GM19372 (cell line): ENCODE data around the gene PTPRN2.
"Not testable (repeated sequence)": the region's sequence is repeated elsewhere in the genome, so short reads cannot be mapped to it uniquely, and the experiment has no call there.

ENCODE experiments used
- ATAC-seq: cut with Tn5 transposase; IDR thresholded peaks from one replicate; pipeline ENCODE4 v1.9.1; 2021; ENCODE audit warnings: mild to moderate bottlenecking, low read depth, moderate library complexity; ENCODE audit not compliant: unreplicated experiment

PTPRN2 gene

GRCh38 chr7:157701395-157702180 is 886.0 kb downstream of the PTPRN2 start:
- not testable (repeated sequence) for ATAC-seq

GRCh38 chr7:157700231-157701005 is 887.2 kb downstream of the PTPRN2 start:
- ATAC-seq: no peak

- no peak for ATAC-seq
These were observed 888.1 kb downstream of the PTPRN2 start for GRCh38 chr7:157699357-157700013.

GRCh38 chr7:157697287-157697686 is 890.3 kb downstream of the PTPRN2 start:
- not testable (repeated sequence) for ATAC-seq

- not testable (repeated sequence) for ATAC-seq
These were observed 892.0 kb downstream of the PTPRN2 start for GRCh38 chr7:157695609-157696008.

- ATAC-seq: no peak
These were observed 893.3 kb downstream of the PTPRN2 start for GRCh38 chr7:157694376-157694665.

- no peak for ATAC-seq
These were observed 893.9 kb downstream of the PTPRN2 start for GRCh38 chr7:157693521-157694375.

GRCh38 chr7:157693071-157693520 is 894.5 kb downstream of the PTPRN2 start:
- ATAC-seq: no peak

GRCh38 chr7:157692460-157693011 is 895.1 kb downstream of the PTPRN2 start:
- ATAC-seq: no peak

- no peak for ATAC-seq
These were observed 895.8 kb downstream of the PTPRN2 start for GRCh38 chr7:157691586-157692459.

- ATAC-seq: no peak
These were observed 896.6 kb downstream of the PTPRN2 start for GRCh38 chr7:157690833-157691585.

GRCh38 chr7:157690058-157690832 is 897.4 kb downstream of the PTPRN2 start:
- ATAC-seq: no peak

- ATAC-seq: no peak
These were observed 898.2 kb downstream of the PTPRN2 start for GRCh38 chr7:157689269-157690057.

- ATAC-seq: no peak
These were observed 898.9 kb downstream of the PTPRN2 start for GRCh38 chr7:157688533-157689268.

GRCh38 chr7:157687845-157688532 is 899.6 kb downstream of the PTPRN2 start:
- ATAC-seq: no peak

GRCh38 chr7:157687158-157687557 is 900.5 kb downstream of the PTPRN2 start:
- ATAC-seq: no peak
